K562 (cell line): ENCODE data around the gene SPTAN1. TPM values are rescaled to one million over a fixed set of nuclear protein-coding genes. Genes with fewer than 3 reads are reported as not detected.
A peak's percentile ranks its signal among the peaks of the same experiment; 100 is the strongest.

Source experiments
- BMI1 ChIP-seq: fragments of 150-350 bp; IDR thresholded peaks from 2 replicates; pipeline ENCODE4 v1.6.1; 2014; ENCODE audit warnings: low read length
- CAMTA2 ChIP-seq: fragments of 250-450 bp; sonication (Bioruptor Pico); conservative IDR thresholded peaks from 2 replicates; pipeline ENCODE4 v1.5.1; 2022
- MAFF ChIP-seq: IDR thresholded peaks from 2 replicates; pipeline ENCODE4 v1.6.1; 2012; ENCODE audit warnings: low read length, improper control_type of control experiment
- MAFK ChIP-seq: IDR thresholded peaks from 2 replicates; pipeline ENCODE4 v1.6.1; 2011; ENCODE audit warnings: low read length, improper control_type of control experiment
- MYBL2 ChIP-seq, 2 experiments: fragments of 450-650 bp in 1 of 2; sonication (generic) in 1 of 2; formaldehyde crosslinking in 1 of 2; IDR thresholded peaks; 2 replicates each; pipeline versions ENCODE4 v1.6.1 to v1.8.1; 2017 to 2022; ENCODE audit warnings: borderline replicate concordance in 1 of 2, inconsistent platforms in 1 of 2, low read depth in 1 of 2, mild to moderate bottlenecking in 1 of 2, missing genetic modification reagents in 1 of 2, moderate library complexity in 1 of 2
- NFXL1 ChIP-seq: fragments of 450-650 bp; formaldehyde crosslinking; IDR thresholded peaks from 2 replicates; pipeline ENCODE4 v1.4.0; 2021; ENCODE audit warnings: mild to moderate bottlenecking
- SRSF3 ChIP-seq: fragments of 200-400 bp; formaldehyde crosslinking; IDR thresholded peaks from 2 replicates; pipeline ENCODE4 v1.6.1; 2016; ENCODE audit warnings: mild to moderate bottlenecking, low read length, moderate library complexity; ENCODE audit not compliant: insufficient read depth
- ZNF253 ChIP-seq: fragments of 250-450 bp; sonication (Bioruptor Pico); conservative IDR thresholded peaks from 2 replicates; pipeline ENCODE4 v1.6.1; 2021; ENCODE audit warnings: mild to moderate bottlenecking
- ZNF282 ChIP-seq: sonication (generic); formaldehyde crosslinking; IDR thresholded peaks from 2 replicates; pipeline ENCODE4 v1.8.1; 2023; ENCODE audit warnings: missing genetic modification reagents
- ZNF347 ChIP-seq: fragments of 450-650 bp; formaldehyde crosslinking; IDR thresholded peaks from 2 replicates; pipeline ENCODE4 v1.4.0; 2020; ENCODE audit warnings: low read depth, mild to moderate bottlenecking, moderate library complexity
- polyA plus RNA-seq, 8 experiments: library from polyadenylated mRNA; depleted of rRNA in 4 of 8; stranded (reverse) in 5 of 8; unstranded in 3 of 8; fragments of >200 nt; fragmentation: Nextera tagmentation in 2 of 8; fragmentation: Illumina TruSeq in 1 of 8; extraction: Ambion mirVana in 2 of 8; extraction: Trizol in 1 of 8; gene quantifications; 2 replicates each; pipeline versions ENCODE4 v1.2.1 to v1.2.3, GENCODE V29; 2011 to 2014; ENCODE audit warnings: inconsistent platforms in 1 of 8, missing spikeins in 1 of 8
- total RNA-seq, 7 experiments: library from RNA; depleted of rRNA in 6 of 7; stranded (reverse); fragments of >200 nt in 6 of 7; fragmentation: Illumina TruSeq in 2 of 7; extraction: Trizol in 2 of 7; gene quantifications; 2 replicates each; pipeline versions ENCODE4 v1.2.1 to v1.2.3, GENCODE V29; 2011 to 2021; ENCODE audit warnings: low replicate concordance in 1 of 7
- TF ChIP-seq, protein P1 (sequence below): fragments of 250-450 bp; sonication (Bioruptor Pico); IDR thresholded peaks from 2 replicates; pipeline ENCODE4 v1.8.0; 2021; ENCODE audit warnings: mild to moderate bottlenecking, moderate library complexity
- TF ChIP-seq, protein P2 (sequence below): fragments of 250-450 bp; sonication (Bioruptor Pico); IDR thresholded peaks from 2 replicates; pipeline ENCODE4 v1.8.0; 2021; ENCODE audit warnings: moderate library complexity, mild to moderate bottlenecking, inconsistent platforms
- TF ChIP-seq, protein P3 (sequence below): fragments of 450-650 bp; IDR thresholded peaks from 2 replicates; pipeline ENCODE4 v1.6.1; 2017; ENCODE audit warnings: mild to moderate bottlenecking, moderate library complexity
- TF ChIP-seq, protein P4 (sequence below): IDR thresholded peaks from 2 replicates; pipeline ENCODE4 v1.6.1; 2012; ENCODE audit warnings: low read depth, low read length, improper control_type of control experiment, borderline replicate concordance
- TF ChIP-seq, protein P5 (sequence below), 2 experiments: fragments of 200-800 bp in 1 of 2; sonication (Bioruptor generic) in 1 of 2; sonication (generic) in 1 of 2; formaldehyde crosslinking in 1 of 2; IDR thresholded peaks in 1 of 2; conservative IDR thresholded peaks in 1 of 2; 2 replicates each; pipeline versions ENCODE4 v1.5.0 to v1.6.1; 2016 to 2020; ENCODE audit warnings: missing compliant biosample characterization in 1 of 2, missing genetic modification characterization in 1 of 2, missing genetic modification reagents in 1 of 2
- TF ChIP-seq, protein P6 (sequence below): fragments of 150-350 bp; conservative IDR thresholded peaks from 2 replicates; pipeline ENCODE4 v1.6.1; 2014; ENCODE audit warnings: low read length

SPTAN1 gene
- total and polyA plus RNA-seq, 9 of the 15 experiments (the other 6 are each of a cell fraction or from before 2014, with no cell fraction given) = 1.5 to 13.5 (median 6.8) TPM

DNA sequence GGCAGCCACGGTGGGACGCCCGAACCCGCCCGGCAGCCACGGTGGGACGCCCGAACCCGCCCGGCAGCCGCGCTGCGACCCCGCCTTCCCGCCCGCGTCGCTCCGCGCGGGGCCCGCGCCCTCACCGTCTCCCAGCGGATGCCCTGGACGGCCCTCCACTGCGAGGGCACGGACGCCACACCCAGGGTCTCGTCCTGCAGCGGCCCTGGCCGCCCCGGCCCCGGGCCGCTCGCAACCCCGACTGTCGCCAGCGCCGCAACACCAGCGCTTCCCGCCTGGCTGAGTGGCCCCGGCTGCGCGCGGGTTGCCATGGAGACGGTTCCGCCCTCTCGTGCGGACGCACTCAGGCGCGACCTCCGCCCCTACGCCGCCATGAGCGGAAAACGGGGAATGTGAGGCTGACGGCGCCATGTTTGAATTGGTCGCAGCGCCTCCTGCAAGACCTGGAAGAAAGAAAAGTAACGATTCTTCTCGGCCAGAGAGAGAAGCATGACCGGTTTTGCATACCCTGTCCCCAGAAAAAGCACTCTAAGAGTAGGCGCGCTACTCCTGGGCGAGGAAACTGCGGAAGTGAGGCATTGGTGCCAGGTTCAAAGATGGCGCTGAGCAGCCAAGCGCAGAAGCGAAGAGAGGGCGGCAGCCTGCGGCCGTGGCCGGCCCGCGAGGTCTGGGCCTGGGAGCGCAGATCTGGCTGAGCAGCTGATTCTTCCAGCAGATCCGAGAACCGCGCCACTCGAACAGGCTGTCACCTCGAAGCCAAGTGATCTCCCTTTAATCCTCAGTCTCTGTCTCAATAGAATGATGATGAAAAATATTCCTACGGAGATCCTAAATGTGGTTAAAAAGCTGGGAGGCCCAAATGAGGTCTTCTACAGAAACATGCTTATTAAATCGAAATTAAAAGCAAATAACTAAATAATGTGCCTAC, 104.3 kb downstream of the SPTAN1 start, which contains the start of gene DYNC2I2 (continued):
- TF ChIP-seq MAFF = no peak
- TF ChIP-seq, protein P1, sequence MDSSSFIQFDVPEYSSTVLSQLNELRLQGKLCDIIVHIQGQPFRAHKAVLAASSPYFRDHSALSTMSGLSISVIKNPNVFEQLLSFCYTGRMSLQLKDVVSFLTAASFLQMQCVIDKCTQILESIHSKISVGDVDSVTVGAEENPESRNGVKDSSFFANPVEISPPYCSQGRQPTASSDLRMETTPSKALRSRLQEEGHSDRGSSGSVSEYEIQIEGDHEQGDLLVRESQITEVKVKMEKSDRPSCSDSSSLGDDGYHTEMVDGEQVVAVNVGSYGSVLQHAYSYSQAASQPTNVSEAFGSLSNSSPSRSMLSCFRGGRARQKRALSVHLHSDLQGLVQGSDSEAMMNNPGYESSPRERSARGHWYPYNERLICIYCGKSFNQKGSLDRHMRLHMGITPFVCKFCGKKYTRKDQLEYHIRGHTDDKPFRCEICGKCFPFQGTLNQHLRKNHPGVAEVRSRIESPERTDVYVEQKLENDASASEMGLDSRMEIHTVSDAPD (CRISPR knock-in tag) = no peak
- TF ChIP-seq BMI1 = peak; percentile 94
- TF ChIP-seq, protein P2, sequence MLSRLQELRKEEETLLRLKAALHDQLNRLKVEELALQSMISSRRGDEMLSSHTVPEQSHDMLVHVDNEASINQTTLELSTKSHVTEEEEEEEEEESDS (CRISPR knock-in tag) = no peak
- no peak for TF ChIP-seq MAFK
- 0 out of 2 replicates have a peak, but pooled peaks have one; percentile 60 for TF ChIP-seq ZNF282 (CRISPR knock-in tag)
- TF ChIP-seq, protein P3, sequence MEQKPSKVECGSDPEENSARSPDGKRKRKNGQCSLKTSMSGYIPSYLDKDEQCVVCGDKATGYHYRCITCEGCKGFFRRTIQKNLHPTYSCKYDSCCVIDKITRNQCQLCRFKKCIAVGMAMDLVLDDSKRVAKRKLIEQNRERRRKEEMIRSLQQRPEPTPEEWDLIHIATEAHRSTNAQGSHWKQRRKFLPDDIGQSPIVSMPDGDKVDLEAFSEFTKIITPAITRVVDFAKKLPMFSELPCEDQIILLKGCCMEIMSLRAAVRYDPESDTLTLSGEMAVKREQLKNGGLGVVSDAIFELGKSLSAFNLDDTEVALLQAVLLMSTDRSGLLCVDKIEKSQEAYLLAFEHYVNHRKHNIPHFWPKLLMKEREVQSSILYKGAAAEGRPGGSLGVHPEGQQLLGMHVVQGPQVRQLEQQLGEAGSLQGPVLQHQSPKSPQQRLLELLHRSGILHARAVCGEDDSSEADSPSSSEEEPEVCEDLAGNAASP = no peak
- no peak for TF ChIP-seq ZNF253 (CRISPR knock-in tag)
- TF ChIP-seq, protein P4, sequence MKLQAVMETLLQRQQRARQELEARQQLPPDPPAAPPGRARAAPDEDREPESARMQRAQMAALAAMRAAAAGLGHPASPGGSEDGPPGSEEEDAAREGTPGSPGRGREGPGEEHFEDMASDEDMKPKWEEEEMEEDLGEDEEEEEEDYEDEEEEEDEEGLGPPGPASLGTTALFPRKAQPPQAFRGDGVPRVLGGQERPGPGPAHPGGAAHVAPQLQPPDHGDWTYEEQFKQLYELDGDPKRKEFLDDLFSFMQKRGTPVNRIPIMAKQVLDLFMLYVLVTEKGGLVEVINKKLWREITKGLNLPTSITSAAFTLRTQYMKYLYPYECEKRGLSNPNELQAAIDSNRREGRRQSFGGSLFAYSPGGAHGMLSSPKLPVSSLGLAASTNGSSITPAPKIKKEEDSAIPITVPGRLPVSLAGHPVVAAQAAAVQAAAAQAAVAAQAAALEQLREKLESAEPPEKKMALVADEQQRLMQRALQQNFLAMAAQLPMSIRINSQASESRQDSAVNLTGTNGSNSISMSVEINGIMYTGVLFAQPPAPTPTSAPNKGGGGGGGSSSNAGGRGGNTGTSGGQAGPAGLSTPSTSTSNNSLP = no peak
- TF ChIP-seq CAMTA2 (CRISPR knock-in tag) = peak; percentile 90; the same call in 1 of the 2 replicates
- TF ChIP-seq NFXL1 (CRISPR knock-in tag) = no peak
- TF ChIP-seq SRSF3 = no peak
- TF ChIP-seq, protein P5, sequence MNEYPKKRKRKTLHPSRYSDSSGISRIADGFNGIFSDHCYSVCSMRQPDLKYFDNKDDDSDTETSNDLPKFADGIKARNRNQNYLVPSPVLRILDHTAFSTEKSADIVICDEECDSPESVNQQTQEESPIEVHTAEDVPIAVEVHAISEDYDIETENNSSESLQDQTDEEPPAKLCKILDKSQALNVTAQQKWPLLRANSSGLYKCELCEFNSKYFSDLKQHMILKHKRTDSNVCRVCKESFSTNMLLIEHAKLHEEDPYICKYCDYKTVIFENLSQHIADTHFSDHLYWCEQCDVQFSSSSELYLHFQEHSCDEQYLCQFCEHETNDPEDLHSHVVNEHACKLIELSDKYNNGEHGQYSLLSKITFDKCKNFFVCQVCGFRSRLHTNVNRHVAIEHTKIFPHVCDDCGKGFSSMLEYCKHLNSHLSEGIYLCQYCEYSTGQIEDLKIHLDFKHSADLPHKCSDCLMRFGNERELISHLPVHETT (CRISPR knock-in tag; conservative IDR thresholded peaks at IDR 0.05 in 1 of 2, IDR thresholded peaks at IDR 0.05 in 1 of 2) = peak in 1 of 2 experiments; percentile 96; a peak in 2 of 4 replicates
- peak; percentile 92; the same call in 1 of the 2 replicates for TF ChIP-seq MYBL2 (IDR thresholded peaks at IDR 0.05; ENCODE audit: low read depth)
- TF ChIP-seq MYBL2 (CRISPR knock-in tag; IDR thresholded peaks at IDR 0.05; ENCODE audit: borderline replicate concordance) = no peak
- TF ChIP-seq ZNF347 (CRISPR knock-in tag) = no peak
- TF ChIP-seq, protein P6, sequence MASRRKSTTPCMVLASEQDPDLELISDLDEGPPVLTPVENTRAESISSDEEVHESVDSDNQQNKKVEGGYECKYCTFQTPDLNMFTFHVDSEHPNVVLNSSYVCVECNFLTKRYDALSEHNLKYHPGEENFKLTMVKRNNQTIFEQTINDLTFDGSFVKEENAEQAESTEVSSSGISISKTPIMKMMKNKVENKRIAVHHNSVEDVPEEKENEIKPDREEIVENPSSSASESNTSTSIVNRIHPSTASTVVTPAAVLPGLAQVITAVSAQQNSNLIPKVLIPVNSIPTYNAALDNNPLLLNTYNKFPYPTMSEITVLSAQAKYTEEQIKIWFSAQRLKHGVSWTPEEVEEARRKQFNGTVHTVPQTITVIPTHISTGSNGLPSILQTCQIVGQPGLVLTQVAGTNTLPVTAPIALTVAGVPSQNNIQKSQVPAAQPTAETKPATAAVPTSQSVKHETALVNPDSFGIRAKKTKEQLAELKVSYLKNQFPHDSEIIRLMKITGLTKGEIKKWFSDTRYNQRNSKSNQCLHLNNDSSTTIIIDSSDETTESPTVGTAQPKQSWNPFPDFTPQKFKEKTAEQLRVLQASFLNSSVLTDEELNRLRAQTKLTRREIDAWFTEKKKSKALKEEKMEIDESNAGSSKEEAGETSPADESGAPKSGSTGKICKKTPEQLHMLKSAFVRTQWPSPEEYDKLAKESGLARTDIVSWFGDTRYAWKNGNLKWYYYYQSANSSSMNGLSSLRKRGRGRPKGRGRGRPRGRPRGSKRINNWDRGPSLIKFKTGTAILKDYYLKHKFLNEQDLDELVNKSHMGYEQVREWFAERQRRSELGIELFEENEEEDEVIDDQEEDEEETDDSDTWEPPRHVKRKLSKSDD = peak; percentile 75; the same call in 1 of the 2 replicates
